WI38 (cell line): ENCODE measurements around the gene ANAPC7.
"Not testable (repeated sequence)": the region's sequence is repeated elsewhere in the genome, so short reads cannot be mapped to it uniquely, and the experiment has no call there.

Experiments
- H3K4me3 ChIP-seq: 2 replicates; pipeline ENCODE4 v1.5.1; 2011; ENCODE audit warnings: low read depth, mild to moderate bottlenecking, control low read depth, low read length
- TF ChIP-seq, protein P1 (sequence below): IDR thresholded peaks from 2 replicates; pipeline ENCODE4 v1.5.1; 2012; ENCODE audit warnings: low read depth, mild to moderate bottlenecking, control low read depth, low read length

ANAPC7 gene, protein sequence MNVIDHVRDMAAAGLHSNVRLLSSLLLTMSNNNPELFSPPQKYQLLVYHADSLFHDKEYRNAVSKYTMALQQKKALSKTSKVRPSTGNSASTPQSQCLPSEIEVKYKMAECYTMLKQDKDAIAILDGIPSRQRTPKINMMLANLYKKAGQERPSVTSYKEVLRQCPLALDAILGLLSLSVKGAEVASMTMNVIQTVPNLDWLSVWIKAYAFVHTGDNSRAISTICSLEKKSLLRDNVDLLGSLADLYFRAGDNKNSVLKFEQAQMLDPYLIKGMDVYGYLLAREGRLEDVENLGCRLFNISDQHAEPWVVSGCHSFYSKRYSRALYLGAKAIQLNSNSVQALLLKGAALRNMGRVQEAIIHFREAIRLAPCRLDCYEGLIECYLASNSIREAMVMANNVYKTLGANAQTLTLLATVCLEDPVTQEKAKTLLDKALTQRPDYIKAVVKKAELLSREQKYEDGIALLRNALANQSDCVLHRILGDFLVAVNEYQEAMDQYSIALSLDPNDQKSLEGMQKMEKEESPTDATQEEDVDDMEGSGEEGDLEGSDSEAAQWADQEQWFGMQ

DNA sequence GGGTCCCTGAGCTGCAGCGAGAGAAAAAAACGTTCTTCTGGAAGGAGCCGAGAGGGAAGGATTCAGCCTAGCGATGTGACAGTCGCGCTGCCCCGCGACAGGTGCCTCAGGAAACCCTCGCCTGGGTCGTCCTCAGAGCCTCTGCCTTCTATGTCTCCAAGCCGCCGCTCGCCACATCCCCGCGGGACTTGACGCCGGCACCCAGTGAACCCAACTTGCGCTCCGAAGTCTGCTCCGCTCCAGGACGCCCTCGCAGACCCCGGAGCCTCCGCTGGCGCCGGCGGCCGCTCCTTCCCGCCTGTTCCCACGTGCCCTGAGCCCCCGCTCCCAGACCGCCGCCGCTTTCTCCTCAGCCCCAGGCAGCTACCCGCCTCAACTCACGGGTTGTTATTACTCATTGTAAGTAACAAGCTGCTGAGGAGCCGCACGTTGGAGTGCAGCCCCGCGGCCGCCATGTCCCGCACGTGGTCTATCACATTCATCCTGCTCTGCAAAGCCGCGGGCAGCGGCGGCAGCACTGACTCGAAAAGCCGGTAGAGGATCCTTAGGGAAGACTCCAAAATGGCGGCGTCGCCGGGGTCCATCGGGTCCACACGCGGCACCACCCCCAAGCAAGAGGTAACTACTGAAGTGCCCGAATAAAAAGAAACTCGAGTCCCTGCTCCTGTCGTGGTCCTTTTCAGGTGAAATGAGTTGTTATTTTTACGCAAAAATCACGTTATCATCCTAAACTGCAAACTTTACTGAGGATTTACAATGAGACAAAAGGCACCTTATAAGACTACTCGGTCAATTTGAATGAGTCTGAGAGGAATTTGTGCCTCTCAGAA is at the start of gene ANAPC7:
ANAPC7 (minus strand) TSS at position 563 of the 830 bp plus-strand sequence; CDS start at position 482, 81 bp downstream.
- peak within 1 kb of the TSS; percentile 91 for H3K4me3 ChIP-seq
- TF ChIP-seq, protein P1, sequence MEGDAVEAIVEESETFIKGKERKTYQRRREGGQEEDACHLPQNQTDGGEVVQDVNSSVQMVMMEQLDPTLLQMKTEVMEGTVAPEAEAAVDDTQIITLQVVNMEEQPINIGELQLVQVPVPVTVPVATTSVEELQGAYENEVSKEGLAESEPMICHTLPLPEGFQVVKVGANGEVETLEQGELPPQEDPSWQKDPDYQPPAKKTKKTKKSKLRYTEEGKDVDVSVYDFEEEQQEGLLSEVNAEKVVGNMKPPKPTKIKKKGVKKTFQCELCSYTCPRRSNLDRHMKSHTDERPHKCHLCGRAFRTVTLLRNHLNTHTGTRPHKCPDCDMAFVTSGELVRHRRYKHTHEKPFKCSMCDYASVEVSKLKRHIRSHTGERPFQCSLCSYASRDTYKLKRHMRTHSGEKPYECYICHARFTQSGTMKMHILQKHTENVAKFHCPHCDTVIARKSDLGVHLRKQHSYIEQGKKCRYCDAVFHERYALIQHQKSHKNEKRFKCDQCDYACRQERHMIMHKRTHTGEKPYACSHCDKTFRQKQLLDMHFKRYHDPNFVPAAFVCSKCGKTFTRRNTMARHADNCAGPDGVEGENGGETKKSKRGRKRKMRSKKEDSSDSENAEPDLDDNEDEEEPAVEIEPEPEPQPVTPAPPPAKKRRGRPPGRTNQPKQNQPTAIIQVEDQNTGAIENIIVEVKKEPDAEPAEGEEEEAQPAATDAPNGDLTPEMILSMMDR = no peak

DNA sequence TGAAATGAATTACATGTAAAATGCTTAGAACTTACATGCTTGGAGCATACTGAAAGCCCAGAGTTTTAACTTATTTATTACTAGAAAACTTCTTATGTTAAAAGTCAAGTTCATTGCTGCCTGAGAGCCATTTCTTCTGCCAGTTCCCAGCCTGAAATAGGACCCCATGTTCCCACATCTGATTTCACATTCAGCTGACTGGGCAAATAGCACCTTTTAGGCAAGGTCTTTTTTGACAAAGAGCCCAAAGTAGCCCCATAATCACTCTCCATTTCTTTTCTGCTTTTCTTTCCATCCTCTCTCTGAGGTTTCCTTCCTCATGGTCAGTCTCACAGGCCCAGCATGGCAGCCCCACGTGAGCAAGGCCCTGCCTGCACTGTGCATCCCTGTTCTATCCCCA is 47.8 kb upstream of the ANAPC7 start:
- TF ChIP-seq, protein P1 = no peak
- no peak overlapping the region for H3K4me3 ChIP-seq

DNA sequence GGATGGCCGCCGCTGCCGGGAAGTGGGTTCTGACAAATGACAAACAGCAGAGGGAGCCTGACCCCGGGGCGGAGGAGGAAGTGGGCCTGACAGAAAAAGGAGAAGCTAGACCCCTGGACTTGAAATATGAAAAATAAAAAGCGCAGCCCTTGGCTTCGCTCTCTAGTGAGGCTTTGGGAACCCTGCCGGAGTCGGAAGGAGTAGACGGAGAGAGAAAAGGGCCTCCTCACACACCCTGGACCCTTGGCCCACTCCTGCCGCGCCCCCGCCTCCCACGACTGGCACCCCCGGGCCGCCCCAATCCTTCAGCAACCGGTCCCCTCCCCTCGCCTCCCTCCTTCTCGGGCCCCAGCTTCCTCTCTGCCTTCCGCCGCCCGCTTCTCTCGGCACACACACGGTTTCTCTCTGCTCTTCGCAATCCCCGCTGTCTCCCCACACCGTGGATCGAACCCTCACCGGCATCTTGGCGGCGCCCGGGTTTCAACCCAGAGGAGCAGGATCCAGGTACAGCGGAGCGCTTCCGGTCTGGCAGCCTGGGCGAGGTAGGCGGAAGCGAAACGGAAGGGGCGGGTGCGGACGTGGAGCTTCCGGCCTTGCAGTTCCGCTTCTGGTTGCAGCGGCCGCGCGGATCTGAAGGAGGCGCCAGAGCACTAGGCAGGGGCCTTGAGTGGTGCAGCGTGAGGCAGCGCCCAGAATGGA is 46.4 kb upstream of the ANAPC7 start, which contains the start of gene ARPC3:
ARPC3 (minus strand) TSS at position 539 of the 699 bp plus-strand sequence; CDS start at position 462, 77 bp downstream.
- TF ChIP-seq, protein P1 = peak; percentile 81

DNA sequence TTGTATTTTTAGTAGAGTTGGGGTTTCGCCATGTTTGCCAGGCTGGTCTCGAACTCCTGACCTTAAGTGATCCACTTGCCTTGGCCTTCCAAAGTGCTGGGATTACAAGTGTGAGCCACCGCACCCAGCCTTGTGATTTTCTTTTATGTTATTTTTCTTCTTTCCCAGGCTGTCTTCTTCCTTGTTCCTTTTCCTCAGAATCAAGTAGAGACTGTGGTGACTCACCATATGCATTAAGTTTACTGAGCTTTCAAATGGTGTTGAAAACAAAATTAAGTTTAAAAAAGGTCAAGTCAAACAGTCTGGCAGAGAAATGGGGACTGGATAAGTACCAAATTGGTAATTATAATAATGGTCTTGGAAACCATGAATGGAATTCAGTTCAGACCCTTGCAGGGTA is 40.9 kb upstream of the ANAPC7 start:
- no peak overlapping the region for H3K4me3 ChIP-seq
- TF ChIP-seq, protein P1 = no peak

More for the DNA sequence above, 46.4 kb upstream of the ANAPC7 start, which contains the start of gene ARPC3:
- H3K4me3 ChIP-seq = peak within 1 kb of the TSS; percentile 94

DNA sequence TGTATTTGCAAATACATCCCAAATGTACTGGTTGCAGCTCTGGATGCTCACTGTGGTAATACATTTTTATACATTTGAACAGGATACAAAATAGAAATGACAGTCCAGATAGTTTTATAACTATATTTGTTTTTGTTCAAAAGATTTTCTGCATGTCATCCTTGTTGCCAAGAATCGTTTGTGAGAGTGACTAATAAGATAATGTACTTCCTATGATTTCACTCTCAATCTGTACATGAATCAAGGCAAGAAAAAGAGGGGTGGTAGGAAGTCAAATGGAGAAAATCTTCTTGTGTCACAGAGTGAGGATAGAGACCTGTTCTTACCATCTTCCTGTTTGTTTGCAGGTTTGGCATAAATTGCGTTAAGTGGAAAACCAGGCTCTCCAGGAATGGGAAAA is 32.7 kb upstream of the ANAPC7 start:
- TF ChIP-seq, protein P1 = no peak
- H3K4me3 ChIP-seq = no peak overlapping the region

DNA sequence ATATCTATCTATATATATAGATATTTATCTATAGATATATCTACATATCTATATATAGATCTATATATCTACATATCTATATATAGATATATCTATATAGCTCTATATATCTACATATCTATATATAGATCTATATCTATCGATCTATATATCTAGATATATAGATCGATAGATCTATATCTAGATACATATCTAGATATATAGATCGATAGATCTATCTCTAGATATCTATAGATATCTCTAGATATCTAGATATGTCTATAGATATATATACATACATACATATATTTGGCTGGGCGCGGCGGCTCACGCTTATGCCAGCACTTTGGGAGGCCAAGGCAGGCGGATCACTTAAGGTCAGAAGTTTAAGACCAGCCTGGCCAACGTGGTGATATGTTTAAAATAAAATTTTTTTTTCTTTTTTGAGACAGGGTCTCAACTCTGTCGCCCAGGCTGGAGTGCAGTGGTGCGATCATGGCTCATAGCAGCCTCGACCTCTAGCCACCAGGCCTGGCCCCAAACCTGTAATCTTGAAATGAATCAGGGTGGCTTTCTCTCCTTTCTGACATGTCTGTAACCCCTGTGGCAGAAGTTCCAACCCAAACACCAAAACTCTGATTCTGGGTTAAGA is 28.6 kb upstream of the ANAPC7 start:
- no peak overlapping the region; the same call in 1 of the 2 replicates for H3K4me3 ChIP-seq

DNA sequence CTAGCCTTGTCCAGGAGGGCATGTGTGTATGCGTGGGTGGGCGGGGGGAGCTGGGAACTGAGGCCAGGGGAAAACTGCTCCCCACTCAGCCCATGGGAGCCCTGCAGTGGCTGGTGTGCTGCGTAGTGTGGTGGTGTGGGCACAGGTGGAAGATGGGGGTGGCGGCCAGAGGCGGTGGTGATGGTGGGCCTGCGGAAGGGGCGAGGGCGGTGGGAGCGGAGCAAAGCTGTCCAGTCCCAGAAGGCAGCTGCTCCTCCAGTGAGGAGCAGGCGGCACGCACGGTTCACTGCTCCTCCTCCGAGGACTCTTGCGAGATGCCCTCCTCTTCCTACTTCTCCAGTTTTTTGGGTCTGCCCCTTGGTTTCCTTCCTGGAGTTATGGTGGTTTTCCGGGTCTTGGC is 26.2 kb upstream of the ANAPC7 start:
- not testable (repeated sequence) for H3K4me3 ChIP-seq

More for the DNA sequence above, 28.6 kb upstream of the ANAPC7 start:
- TF ChIP-seq, protein P1 = no peak
